Measurements from ENCODE around the gene SLC4A4. TPM values are rescaled to one million over a fixed set of nuclear protein-coding genes. Genes with fewer than 3 reads are reported as not detected.

The SLC4A4 gene
- total RNA-seq, 1 experiment from 2014 or later, result 0.92 TPM

DNA sequence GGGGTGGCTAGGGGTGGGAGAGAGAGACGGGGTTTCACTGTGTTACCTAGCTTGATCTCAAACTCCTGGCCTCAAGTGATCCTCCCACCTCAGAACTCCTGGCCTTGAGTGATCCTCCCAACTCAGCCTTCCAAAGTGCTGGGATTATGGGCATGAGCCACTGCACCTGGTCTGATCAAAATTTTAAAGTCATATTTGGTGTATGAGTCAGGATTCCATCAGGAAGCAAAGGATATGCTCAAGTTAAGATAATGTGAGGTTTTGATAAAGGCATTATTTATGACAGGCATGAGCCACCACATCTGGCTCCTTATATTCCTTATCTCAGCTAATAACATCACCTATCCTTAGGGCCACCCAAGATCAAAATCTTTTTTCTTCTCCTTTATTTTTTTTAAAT is 182.0 kb downstream of the SLC4A4 start:
- Histone ChIP-seq H3K27me3 (ENCODE audit: insufficient read depth, low read length) (no peaks in the 10 kb centered on the region), H2BK12ac (ENCODE audit: insufficient read length, low read depth, low read length) (no peak overlapping the region), H3T11ph (ENCODE audit: low read length) (no peak overlapping the region), H2BK15ac (ENCODE audit: low read depth, low read length) (no peak overlapping the region), H2AFZ (ENCODE audit: low read length) (no peak overlapping the region), H4K20me1 (ENCODE audit: control insufficient read depth, insufficient read depth, insufficient read length) (no peaks in the 10 kb centered on the region), H4K91ac (ENCODE audit: insufficient read length, low read depth, low read length) (no peak overlapping the region), H3K4me2 (ENCODE audit: insufficient read depth, insufficient read length, low read length) (no peak overlapping the region), H2BK20ac (ENCODE audit: low read depth, low read length, poor library complexity, severe bottlenecking) (no peak overlapping the region), H3K23ac (ENCODE audit: insufficient read length, low read depth, low read length) (no peak overlapping the region), H2BK120ac (ENCODE audit: low read depth, low read length, poor library complexity, severe bottlenecking) (no peak overlapping the region), H3K9ac (ENCODE audit: extremely low read depth, insufficient read length, low read length) (no peak overlapping the region), H3K9me3 (ENCODE audit: control insufficient read depth, low read depth, low read length) (no peaks in the 10 kb centered on the region), H3K56ac (ENCODE audit: insufficient read length, low read depth, low read length) (no peak overlapping the region), H3K79me1 (ENCODE audit: insufficient read depth, low read depth, low read length, poor library complexity, severe bottlenecking) (no peaks in the 10 kb centered on the region), H3K4ac (ENCODE audit: low read depth, low read length) (no peak overlapping the region), H3K79me2 (ENCODE audit: insufficient read depth, low read length) (no peaks in the 10 kb centered on the region), H2BK5ac (ENCODE audit: insufficient read length, low read length) (no peak overlapping the region), H3K23me2 (ENCODE audit: insufficient read length, low read depth, low read length, poor library complexity, severe bottlenecking) (no peaks in the 10 kb centered on the region), H3K14ac (ENCODE audit: insufficient read depth, low read length) (no peak overlapping the region), H3K4me1 (ENCODE audit: insufficient read depth, low read length) (no peaks in the 10 kb centered on the region), H4K5ac (ENCODE audit: insufficient read length, low read depth, low read length) (no peak overlapping the region), H2AK5ac (ENCODE audit: insufficient read length, low read length) (no peak overlapping the region), H4K8ac (replicated peaks; ENCODE audit: insufficient read length, low read depth, low read length) (no peak overlapping the region), H3K18ac (ENCODE audit: insufficient read length, low read depth, low read length) (no peak overlapping the region), H3K27ac (ENCODE audit: insufficient read length, low read depth, low read length) (no peak overlapping the region)
- H3K9me3 Mint-ChIP-seq, result peaks cover 0 to 4% of the 10 kb centered on the region in 2 experiments; a peak in 1 of 5 replicates
- no peak overlapping the region for H3K4me3 Mint-ChIP-seq
- no peak overlapping the region for H3K27ac Mint-ChIP-seq
- no peak for DNase-seq
- H3K27me3 Mint-ChIP-seq (ENCODE audit: low read depth), result no peaks in the 10 kb centered on the region
- no peaks in the 10 kb centered on the region for H3K4me1 Mint-ChIP-seq
- whole genome bisulfite sequencing (ENCODE audit: extremely low coverage, insufficient read length, low lambda C conversion rate), result no CpG with 5 or more reads among the region's 1 CpG
- TF ChIP-seq, protein P1, sequence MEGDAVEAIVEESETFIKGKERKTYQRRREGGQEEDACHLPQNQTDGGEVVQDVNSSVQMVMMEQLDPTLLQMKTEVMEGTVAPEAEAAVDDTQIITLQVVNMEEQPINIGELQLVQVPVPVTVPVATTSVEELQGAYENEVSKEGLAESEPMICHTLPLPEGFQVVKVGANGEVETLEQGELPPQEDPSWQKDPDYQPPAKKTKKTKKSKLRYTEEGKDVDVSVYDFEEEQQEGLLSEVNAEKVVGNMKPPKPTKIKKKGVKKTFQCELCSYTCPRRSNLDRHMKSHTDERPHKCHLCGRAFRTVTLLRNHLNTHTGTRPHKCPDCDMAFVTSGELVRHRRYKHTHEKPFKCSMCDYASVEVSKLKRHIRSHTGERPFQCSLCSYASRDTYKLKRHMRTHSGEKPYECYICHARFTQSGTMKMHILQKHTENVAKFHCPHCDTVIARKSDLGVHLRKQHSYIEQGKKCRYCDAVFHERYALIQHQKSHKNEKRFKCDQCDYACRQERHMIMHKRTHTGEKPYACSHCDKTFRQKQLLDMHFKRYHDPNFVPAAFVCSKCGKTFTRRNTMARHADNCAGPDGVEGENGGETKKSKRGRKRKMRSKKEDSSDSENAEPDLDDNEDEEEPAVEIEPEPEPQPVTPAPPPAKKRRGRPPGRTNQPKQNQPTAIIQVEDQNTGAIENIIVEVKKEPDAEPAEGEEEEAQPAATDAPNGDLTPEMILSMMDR (conservative IDR thresholded peaks at IDR 0.05), result no peak
- peaks cover 0 to 5% (median 0%) of the 10 kb centered on the region in 3 experiments; a peak in 1 of 7 replicates for H3K36me3 Mint-ChIP-seq (ENCODE audit: insufficient read depth in 1 of 3, low read depth in 3 of 3)

All from H9 (cell line).